Hepatocyte (in vitro differentiated cells): Measurements from ENCODE around the gene CDH22. TPM values are rescaled to one million over a fixed set of nuclear protein-coding genes. Genes with fewer than 3 reads are reported as not detected.

Experiments used
- DNase-seq: peaks from one replicate; pipeline ENCODE4 v3.0.0-alpha.2; 2016; ENCODE audit warnings: low spot score
- H2AFZ ChIP-seq: fragments of 200-600 bp; sonication (generic); 2 replicates; pipeline ENCODE4 v1.6.0; 2016; ENCODE audit warnings: antibody characterized with exemption, mild to moderate bottlenecking
- H3K27ac ChIP-seq: fragments of 200-600 bp; sonication (generic); 2 replicates; pipeline ENCODE4 v1.5.1; 2016; ENCODE audit warnings: mild to moderate bottlenecking
- H3K27me3 ChIP-seq: fragments of 200-600 bp; sonication (generic); 2 replicates; pipeline ENCODE4 v1.6.1; 2016
- H3K36me3 ChIP-seq: fragments of 200-600 bp; sonication (generic); replicated peaks from 2 replicates; pipeline ENCODE4 v1.5.1; 2016; ENCODE audit warnings: low read depth; ENCODE audit not compliant: insufficient read depth
- H3K4me1 ChIP-seq: fragments of 200-600 bp; sonication (generic); 2 replicates; pipeline ENCODE4 v1.5.1; 2016; ENCODE audit warnings: mild to moderate bottlenecking, moderate library complexity; ENCODE audit not compliant: insufficient read depth
- H3K4me2 ChIP-seq: fragments of 200-600 bp; sonication (generic); 2 replicates; pipeline ENCODE4 v1.6.0; 2016
- H3K4me3 ChIP-seq: fragments of 200-600 bp; sonication (generic); 2 replicates; pipeline ENCODE4 v1.5.1; 2016; ENCODE audit warnings: mild to moderate bottlenecking
- H3K79me2 ChIP-seq: fragments of 200-600 bp; sonication (generic); 2 replicates; pipeline ENCODE4 v1.6.0; 2017; ENCODE audit warnings: mild to moderate bottlenecking
- H3K9me2 ChIP-seq: fragments of 200-600 bp; sonication (generic); replicated peaks from 2 replicates; pipeline ENCODE4 v1.6.0; 2017; ENCODE audit warnings: mild to moderate bottlenecking; ENCODE audit not compliant: insufficient read depth
- H3K9me3 ChIP-seq: fragments of 200-600 bp; sonication (generic); 2 replicates; pipeline ENCODE4 v1.5.1; 2016; ENCODE audit warnings: low read depth, mild to moderate bottlenecking
- H4K20me1 ChIP-seq: fragments of 200-600 bp; sonication (generic); 2 replicates; pipeline ENCODE4 v1.6.0; 2016; ENCODE audit warnings: mild to moderate bottlenecking; ENCODE audit not compliant: insufficient read depth, poor library complexity, severe bottlenecking
- EZH2 ChIP-seq: fragments of 200-600 bp; sonication (generic); IDR thresholded peaks from 2 replicates; pipeline ENCODE4 v1.6.1; 2016; ENCODE audit warnings: antibody characterized with exemption, mild to moderate bottlenecking, borderline replicate concordance
- EZH2phosphoT487 ChIP-seq: fragments of 200-600 bp; sonication (generic); IDR thresholded peaks from one replicate; pipeline ENCODE4 v1.6.1; 2018; ENCODE audit warnings: antibody characterized with exemption, mild to moderate bottlenecking, low read depth, moderate library complexity; ENCODE audit not compliant: unreplicated experiment, severe bottlenecking
- WGBS: methylation state at CpG from one replicate; pipeline ENCODE4 v1.1.6; 2016; ENCODE audit warnings: low lambda C conversion rate; ENCODE audit errors: missing lambda C conversion rate; 5-methylcytosine and 5-hydroxymethylcytosine counted together
- polyA plus RNA-seq: library from polyadenylated mRNA; unstranded; fragments of >200 nt; fragmentation: Nextera tagmentation; extraction: Ambion mirVana; gene quantifications from 2 replicates; pipeline ENCODE4 v1.2.1, GENCODE V29; 2016
- total RNA-seq: library from RNA; depleted of rRNA; stranded (reverse); fragments of >200 nt; gene quantifications from 2 replicates; pipeline ENCODE4 v1.2.3, GENCODE V29; 2014
- TF ChIP-seq, protein P1 (sequence below): fragments of 200-600 bp; sonication (generic); IDR thresholded peaks from 2 replicates; pipeline ENCODE4 v1.5.1; 2016; ENCODE audit warnings: antibody characterized with exemption, mild to moderate bottlenecking; ENCODE audit not compliant: poor library complexity

Gene CDH22
- total and polyA plus RNA-seq, 2 experiments from 2014 or later, result not detected

- TF ChIP-seq, protein P1, sequence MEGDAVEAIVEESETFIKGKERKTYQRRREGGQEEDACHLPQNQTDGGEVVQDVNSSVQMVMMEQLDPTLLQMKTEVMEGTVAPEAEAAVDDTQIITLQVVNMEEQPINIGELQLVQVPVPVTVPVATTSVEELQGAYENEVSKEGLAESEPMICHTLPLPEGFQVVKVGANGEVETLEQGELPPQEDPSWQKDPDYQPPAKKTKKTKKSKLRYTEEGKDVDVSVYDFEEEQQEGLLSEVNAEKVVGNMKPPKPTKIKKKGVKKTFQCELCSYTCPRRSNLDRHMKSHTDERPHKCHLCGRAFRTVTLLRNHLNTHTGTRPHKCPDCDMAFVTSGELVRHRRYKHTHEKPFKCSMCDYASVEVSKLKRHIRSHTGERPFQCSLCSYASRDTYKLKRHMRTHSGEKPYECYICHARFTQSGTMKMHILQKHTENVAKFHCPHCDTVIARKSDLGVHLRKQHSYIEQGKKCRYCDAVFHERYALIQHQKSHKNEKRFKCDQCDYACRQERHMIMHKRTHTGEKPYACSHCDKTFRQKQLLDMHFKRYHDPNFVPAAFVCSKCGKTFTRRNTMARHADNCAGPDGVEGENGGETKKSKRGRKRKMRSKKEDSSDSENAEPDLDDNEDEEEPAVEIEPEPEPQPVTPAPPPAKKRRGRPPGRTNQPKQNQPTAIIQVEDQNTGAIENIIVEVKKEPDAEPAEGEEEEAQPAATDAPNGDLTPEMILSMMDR, result no peak
- no peak for TF ChIP-seq EZH2phosphoT487
- TF ChIP-seq EZH2, result no peak
- WGBS, result 63% methylated on average over 9 of the region's 9 CpGs
- no peak for DNase-seq
Observed at GRCh38 chr20:46243707-46244628, 64.3 kb downstream of the CDH22 start.

GRCh38 chr20:46242390-46242789 is 65.9 kb downstream of the CDH22 start:
- WGBS, result 34% methylated on average over 2 of the region's 2 CpGs
- H3K4me3 ChIP-seq, result no peak overlapping the region
- no peaks in the 10 kb centered on the region for H3K9me2 ChIP-seq
- no peaks in the 10 kb centered on the region for H3K36me3 ChIP-seq
- H3K9me3 ChIP-seq, result no peaks in the 10 kb centered on the region
- no peaks in the 10 kb centered on the region for H3K79me2 ChIP-seq
- no peak overlapping the region for H3K4me2 ChIP-seq
- TF ChIP-seq, protein P1, result no peak
- no peak for TF ChIP-seq EZH2phosphoT487
- TF ChIP-seq EZH2, result no peak
- H3K27ac ChIP-seq, result no peak overlapping the region
- H3K4me1 ChIP-seq, result no peaks in the 10 kb centered on the region
- H4K20me1 ChIP-seq, result no peaks in the 10 kb centered on the region
- DNase-seq, result no peak
- H3K27me3 ChIP-seq, result peaks cover 26% of the 10 kb centered on the region
- H2AFZ ChIP-seq, result no peak overlapping the region

More at GRCh38 chr20:46243707-46244628, 64.3 kb downstream of the CDH22 start:
- Histone ChIP-seq H3K79me2 (no peaks in the 10 kb centered on the region), H3K4me1 (no peaks in the 10 kb centered on the region), H4K20me1 (no peaks in the 10 kb centered on the region), H3K9me3 (no peaks in the 10 kb centered on the region), H3K27me3 (peaks cover 39% of the 10 kb centered on the region), H2AFZ (no peak overlapping the region), H3K36me3 (no peaks in the 10 kb centered on the region), H3K4me3 (no peak overlapping the region), H3K4me2 (no peak overlapping the region), H3K9me2 (no peaks in the 10 kb centered on the region), H3K27ac (no peak overlapping the region)

DNA sequence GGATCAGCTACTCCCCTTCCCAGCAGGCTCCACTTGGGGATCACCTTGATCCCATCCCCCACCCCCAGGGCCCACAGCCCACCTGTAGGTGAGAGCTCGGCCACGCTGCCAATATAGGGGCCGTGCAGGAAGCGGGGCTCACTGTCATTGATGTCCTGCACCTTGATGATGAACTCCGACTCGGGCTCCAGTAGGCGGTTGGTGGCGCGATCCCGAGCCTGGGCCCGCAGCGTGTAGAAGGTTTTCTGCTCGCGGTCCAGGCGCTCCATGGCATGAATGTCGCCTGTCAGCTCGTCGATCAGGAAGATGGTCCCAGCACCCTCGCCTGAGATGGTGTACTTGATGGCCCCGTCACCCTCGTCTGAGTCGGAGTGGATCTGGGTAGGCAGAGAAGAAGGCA is 67.4 kb downstream of the CDH22 start:
- TF ChIP-seq EZH2 (no peak), EZH2phosphoT487 (no peak)
- TF ChIP-seq, protein P1, result no peak
- no peak overlapping the region for H2AFZ ChIP-seq
- H3K27ac ChIP-seq, result no peak overlapping the region
- H3K27me3 ChIP-seq, result peaks cover 19% of the 10 kb centered on the region
- no peaks in the 10 kb centered on the region for H4K20me1 ChIP-seq
- WGBS, result 94% methylated on average over 22 of the region's 22 CpGs
- H3K4me2 ChIP-seq, result no peak overlapping the region
- no peaks in the 10 kb centered on the region for H3K9me2 ChIP-seq
- H3K36me3 ChIP-seq, result no peaks in the 10 kb centered on the region
- no peaks in the 10 kb centered on the region for H3K79me2 ChIP-seq
- H3K4me1 ChIP-seq, result no peaks in the 10 kb centered on the region
- H3K9me3 ChIP-seq, result no peaks in the 10 kb centered on the region
- no peak overlapping the region for H3K4me3 ChIP-seq
- no peak for DNase-seq
